ENCODE measurements around the gene RPS24. TPM values are rescaled to one million over a fixed set of nuclear protein-coding genes. Genes with fewer than 3 reads are reported as not detected.

Gene RPS24
- total RNA-seq, 1 donor from 2014 or later, result 1,331 TPM

GRCh38 chr10:78047314-78047891 lies 13.7 kb downstream of the RPS24 start:
- Mint-ChIP-seq H3K4me3 (ENCODE audit: unreplicated experiment) (no peak overlapping the region), H3K4me1 (ENCODE audit: low read depth, unreplicated experiment) (peaks cover 28% of the 10 kb centered on the region), H3K27ac (ENCODE audit: unreplicated experiment) (no peak overlapping the region), H3K27me3 (ENCODE audit: low read depth, unreplicated experiment) (peaks cover 5% of the 10 kb centered on the region), H3K9me3 (ENCODE audit: unreplicated experiment) (no peaks in the 10 kb centered on the region), H3K36me3 (ENCODE audit: low read depth, unreplicated experiment) (peaks cover 27% of the 10 kb centered on the region)
- DNase-seq (ENCODE audit: low read depth), result peak; percentile 63
- peak overlapping the region; percentile 63 for H3K4me2 ChIP-seq (ENCODE audit: low read length)
- H3K4me3 ChIP-seq (ENCODE audit: insufficient read depth, low read depth, low read length), result no peak overlapping the region
- no peak overlapping the region for H3K27ac ChIP-seq (ENCODE audit: low read depth, low read length)
- no peaks in the 10 kb centered on the region for H3K79me2 ChIP-seq (ENCODE audit: insufficient read depth, low read length)
- FAIRE-seq, result no peak
- no peak overlapping the region for H2AFZ ChIP-seq (ENCODE audit: low read depth, low read length)
- peaks cover 4% of the 10 kb centered on the region for H3K36me3 ChIP-seq (ENCODE audit: insufficient read depth, low read length)
- no peak overlapping the region for H3K9ac ChIP-seq (ENCODE audit: low read length)
- peaks cover 14% of the 10 kb centered on the region for H3K4me1 ChIP-seq (ENCODE audit: insufficient read depth, low read length)
- peak; percentile 96 for TF ChIP-seq CTCF (IDR thresholded peaks at IDR 0.05; ENCODE audit: insufficient read depth, low read depth, low read length)
- no peak for TF ChIP-seq EZH2 (IDR thresholded peaks at IDR 0.05; ENCODE audit: insufficient read depth, low read length)
- H4K20me1 ChIP-seq (ENCODE audit: insufficient read depth, low read length), result peaks cover 23% of the 10 kb centered on the region
- no peaks in the 10 kb centered on the region for H3K9me3 ChIP-seq (ENCODE audit: insufficient read depth, low read depth, low read length)
- no peaks in the 10 kb centered on the region for H3K27me3 ChIP-seq (ENCODE audit: insufficient read depth, low read length)

DNA sequence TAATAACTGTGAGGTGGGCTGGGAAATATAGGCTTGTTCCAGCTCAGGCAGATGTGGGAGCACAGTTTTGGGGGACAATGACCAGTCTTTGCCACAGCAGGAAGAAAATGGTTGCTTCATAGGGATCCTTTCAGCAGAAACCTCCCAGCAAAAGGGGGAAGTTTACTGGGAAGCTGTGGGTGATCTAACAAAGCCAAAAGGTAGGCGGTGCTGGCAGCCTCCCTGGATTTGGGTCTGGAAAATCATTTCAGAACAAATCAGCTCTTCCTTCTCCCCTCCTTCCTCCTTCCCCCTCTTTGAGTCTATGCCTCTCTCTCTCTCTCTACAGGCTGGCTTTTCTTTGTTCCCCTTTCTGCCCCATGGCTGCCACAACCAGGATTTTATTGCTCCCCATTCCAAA lies 16.2 kb downstream of the RPS24 start:
- Mint-ChIP-seq H3K4me1 (ENCODE audit: low read depth, unreplicated experiment) (peaks cover 11% of the 10 kb centered on the region), H3K27ac (ENCODE audit: unreplicated experiment) (no peak overlapping the region), H3K4me3 (ENCODE audit: unreplicated experiment) (no peak overlapping the region), H3K9me3 (ENCODE audit: unreplicated experiment) (no peaks in the 10 kb centered on the region), H3K27me3 (ENCODE audit: low read depth, unreplicated experiment) (peaks cover 9% of the 10 kb centered on the region), H3K36me3 (ENCODE audit: low read depth, unreplicated experiment) (peaks cover 30% of the 10 kb centered on the region)
- Histone ChIP-seq H3K9ac (ENCODE audit: low read length) (no peak overlapping the region), H3K27ac (ENCODE audit: low read depth, low read length) (no peak overlapping the region), H3K36me3 (ENCODE audit: insufficient read depth, low read length) (no peaks in the 10 kb centered on the region), H3K4me3 (ENCODE audit: insufficient read depth, low read depth, low read length) (no peak overlapping the region), H4K20me1 (ENCODE audit: insufficient read depth, low read length) (peaks cover 4% of the 10 kb centered on the region), H3K4me2 (ENCODE audit: low read length) (no peak overlapping the region), H3K27me3 (ENCODE audit: insufficient read depth, low read length) (no peaks in the 10 kb centered on the region), H2AFZ (ENCODE audit: low read depth, low read length) (no peak overlapping the region), H3K9me3 (ENCODE audit: insufficient read depth, low read depth, low read length) (no peaks in the 10 kb centered on the region), H3K79me2 (ENCODE audit: insufficient read depth, low read length) (no peaks in the 10 kb centered on the region), H3K4me1 (ENCODE audit: insufficient read depth, low read length) (peaks cover 15% of the 10 kb centered on the region)
- TF ChIP-seq EZH2 (IDR thresholded peaks at IDR 0.05; ENCODE audit: insufficient read depth, low read length) (no peak), CTCF (IDR thresholded peaks at IDR 0.05; ENCODE audit: insufficient read depth, low read depth, low read length) (no peak)
- FAIRE-seq, result no peak
- DNase-seq (ENCODE audit: low read depth), result no peak

DNA sequence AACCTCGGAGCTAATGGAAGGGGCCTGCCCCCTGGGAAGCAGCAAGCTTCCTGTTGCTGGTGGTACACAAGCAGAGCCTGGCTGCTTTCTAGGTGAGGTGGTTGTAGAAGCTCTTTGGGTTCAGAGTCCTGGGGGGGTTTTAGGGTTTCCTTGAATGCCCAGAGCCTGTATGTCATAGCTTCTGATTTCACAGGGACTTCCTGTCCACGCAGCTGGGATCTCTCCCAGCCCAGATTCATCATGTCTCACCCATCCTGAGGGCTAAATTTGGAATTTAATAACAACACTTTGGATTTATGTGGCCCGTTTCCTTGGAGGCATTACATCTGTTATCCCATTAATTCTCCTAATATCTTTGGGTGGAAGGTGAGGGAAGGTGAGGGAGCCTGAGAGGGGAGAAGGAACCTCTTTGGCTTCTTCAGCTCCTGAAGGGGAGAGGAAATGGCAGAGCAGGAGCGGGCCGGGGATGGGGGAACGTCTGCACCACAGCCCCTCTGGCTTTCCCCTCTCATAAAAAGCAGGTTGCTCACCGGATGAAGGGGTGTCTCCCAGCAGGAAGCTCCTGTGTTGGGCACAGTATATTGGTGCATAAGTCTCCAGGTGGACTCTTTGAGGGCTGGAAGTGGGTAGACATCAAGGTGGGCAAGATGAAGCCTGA lies 19.7 kb downstream of the RPS24 start:
- Mint-ChIP-seq H3K4me1 (ENCODE audit: low read depth, unreplicated experiment) (peaks cover 3% of the 10 kb centered on the region), H3K36me3 (ENCODE audit: low read depth, unreplicated experiment) (peaks cover 42% of the 10 kb centered on the region), H3K4me3 (ENCODE audit: unreplicated experiment) (peak overlapping the region; percentile 20), H3K9me3 (ENCODE audit: unreplicated experiment) (no peaks in the 10 kb centered on the region), H3K27me3 (ENCODE audit: low read depth, unreplicated experiment) (peaks cover 12% of the 10 kb centered on the region), H3K27ac (ENCODE audit: unreplicated experiment) (no peak overlapping the region)
- Histone ChIP-seq H3K4me1 (ENCODE audit: insufficient read depth, low read length) (peaks cover 10% of the 10 kb centered on the region), H3K36me3 (ENCODE audit: insufficient read depth, low read length) (no peaks in the 10 kb centered on the region), H3K79me2 (ENCODE audit: insufficient read depth, low read length) (no peaks in the 10 kb centered on the region), H3K4me3 (ENCODE audit: insufficient read depth, low read depth, low read length) (no peak overlapping the region), H3K4me2 (ENCODE audit: low read length) (peak overlapping the region; percentile 57), H3K27ac (ENCODE audit: low read depth, low read length) (no peak overlapping the region), H3K9ac (ENCODE audit: low read length) (no peak overlapping the region), H3K27me3 (ENCODE audit: insufficient read depth, low read length) (no peaks in the 10 kb centered on the region), H2AFZ (ENCODE audit: low read depth, low read length) (peak overlapping the region; percentile 38), H3K9me3 (ENCODE audit: insufficient read depth, low read depth, low read length) (no peaks in the 10 kb centered on the region), H4K20me1 (ENCODE audit: insufficient read depth, low read length) (no peaks in the 10 kb centered on the region)
- no peak for TF ChIP-seq CTCF (IDR thresholded peaks at IDR 0.05; ENCODE audit: insufficient read depth, low read depth, low read length)
- no peak for TF ChIP-seq EZH2 (IDR thresholded peaks at IDR 0.05; ENCODE audit: insufficient read depth, low read length)
- FAIRE-seq (peak; percentile 29), DNase-seq (ENCODE audit: low read depth) (peak; percentile 66)
